Head of caudate nucleus (tissue), 42 donors: ENCODE measurements around the gene LRCH1.

ENCODE experiments used
- DNase-seq, 42 donors: peaks; one replicate each; pipeline versions ENCODE4 v3.0.0 to v3.0.0-alpha.2; 2020 to 2021; ENCODE audit warnings: mixed read lengths in 7 of 42
- intact Hi-C: fragments of 100-400 bp; cut with DNase I; formaldehyde crosslinking; loops from one replicate; pipeline ENCODE4 v1.15.0; 2022

LRCH1 gene

DNA sequence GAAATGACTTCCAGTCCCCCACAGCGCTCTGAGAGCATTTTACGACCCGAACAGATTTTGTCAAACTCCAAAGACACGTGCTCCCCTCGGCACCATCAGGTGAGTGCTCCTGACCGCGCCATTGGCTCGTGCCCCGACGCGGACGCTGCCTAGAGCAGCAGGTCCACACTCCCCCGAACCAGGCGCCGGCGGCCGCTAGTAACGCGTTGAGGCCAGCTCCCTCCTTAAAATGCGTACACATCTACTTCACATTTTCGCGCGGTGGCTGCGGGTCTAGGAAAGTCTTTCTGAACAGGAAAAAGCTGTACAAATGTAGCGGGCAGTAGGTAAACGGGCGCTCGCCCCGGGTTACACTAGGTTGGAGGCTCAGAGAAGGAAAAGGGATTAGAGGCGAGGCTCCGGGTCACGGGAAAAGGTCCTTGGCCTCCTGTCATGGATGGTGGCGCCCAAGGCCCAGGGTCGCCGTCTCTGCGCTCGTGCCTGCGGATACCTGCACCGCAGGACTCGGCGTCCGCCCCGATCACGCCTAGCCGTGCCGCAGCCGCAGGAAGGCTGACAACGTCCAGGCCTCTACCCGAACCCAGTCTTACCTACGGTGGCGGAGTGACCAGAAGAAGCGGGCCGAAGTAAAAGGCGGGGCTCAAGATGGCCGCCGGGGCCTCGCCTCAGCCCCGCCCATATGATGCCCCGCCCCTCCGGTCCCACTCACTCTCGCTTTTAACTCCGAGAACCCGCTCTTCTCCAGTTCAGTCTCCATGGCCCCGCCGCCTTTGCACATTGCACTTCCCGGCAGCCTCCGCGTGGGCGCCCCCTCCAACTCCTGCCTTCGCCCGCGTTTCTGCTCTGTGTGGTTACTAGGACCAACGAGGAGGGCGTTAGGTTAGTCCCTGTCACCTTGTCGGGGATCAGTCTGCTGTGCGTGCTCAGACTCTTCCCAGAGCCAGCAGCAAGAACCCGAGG lies 243.8 kb downstream of the LRCH1 start, which contains the start of gene ESD:
TSS of gene ESD (minus strand) at position 647 of the 960 bp plus-strand sequence. CDS start 5,748 bp downstream, outside the sequence.
- peak; percentile 88 to 98 (median 93) for DNase-seq

GRCh38 chr13:46797501-46798237 lies 244.7 kb downstream of the LRCH1 start:
- DNase-seq: peak in 4 of 42 donors; percentile 1 to 11 (median 6)
- intact Hi-C loops: no loop called here

More for the DNA sequence above, 243.8 kb downstream of the LRCH1 start, which contains the start of gene ESD:
- intact Hi-C loops: no loop called here

DNA sequence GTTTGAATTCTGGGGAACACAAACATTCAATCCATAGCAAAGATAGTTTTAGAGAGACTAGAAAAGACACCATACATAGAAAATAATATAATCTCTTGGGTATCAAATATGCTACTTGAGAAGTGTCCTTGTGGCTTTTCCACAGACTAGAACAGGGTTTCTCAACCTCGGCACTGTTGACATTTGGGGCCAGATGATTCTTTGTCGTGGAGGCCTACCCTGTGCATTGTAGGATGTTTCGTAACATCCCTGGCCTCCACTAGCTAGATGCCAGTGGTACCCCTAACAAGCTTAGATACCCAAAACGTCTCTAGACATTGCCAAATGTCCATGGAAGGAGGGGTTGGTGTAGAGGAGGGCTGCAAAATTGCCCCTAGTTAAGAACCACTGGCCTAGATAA lies 246.2 kb downstream of the LRCH1 start:
- no peak for DNase-seq
- intact Hi-C loops: no loop called here

- DNase-seq: no peak
- intact Hi-C loops: no loop called here
Measured at GRCh38 chr13:46801858-46802257, 248.9 kb downstream of the LRCH1 start.
